Activated CD4-positive, alpha-beta memory T cell treated with anti-CD3 and anti-CD28 coated beads for 36 hours (primary cell): ENCODE data around the gene INTS4. TPM values are rescaled to one million over a fixed set of nuclear protein-coding genes. Genes with fewer than 3 reads are reported as not detected.
"Not testable (repeated sequence)": the region's sequence is repeated elsewhere in the genome, so short reads cannot be mapped to it uniquely, and the experiment has no call there.

Experiments used
- CTCF ChIA-PET: fragments of 350-600 bp; sonication (Branson Sonifier 250); formaldehyde crosslinking; loops from one replicate; lab custom pipeline; 2021; ENCODE audit warnings: antibody characterized with exemption, inconsistent platforms; lab: Charles Lee
- POLR2A ChIA-PET: fragments of 350-600 bp; sonication (Branson Sonifier 250); formaldehyde crosslinking; loops from one replicate; lab custom pipeline; 2021; ENCODE audit warnings: antibody characterized with exemption; lab: Charles Lee
- DNase-seq: peaks from one replicate; pipeline ENCODE4 v3.0.0-alpha.2; 2020
- H3K27ac Mint-ChIP-seq: one replicate; pipeline ENCODE4 v1.8.0; 2021; ENCODE audit warnings: mixed read lengths
- H3K27me3 Mint-ChIP-seq: one replicate; pipeline ENCODE4 v1.8.0; 2021; ENCODE audit warnings: mixed read lengths
- H3K36me3 Mint-ChIP-seq: one replicate; pipeline ENCODE4 v1.8.0; 2021; ENCODE audit warnings: mixed read lengths
- H3K4me1 Mint-ChIP-seq: one replicate; pipeline ENCODE4 v1.8.0; 2021; ENCODE audit warnings: low read depth, mixed read lengths
- H3K4me3 Mint-ChIP-seq: one replicate; pipeline ENCODE4 v1.8.0; 2021; ENCODE audit warnings: mild to moderate bottlenecking, mixed read lengths
- H3K9me3 Mint-ChIP-seq: one replicate; pipeline ENCODE4 v1.8.0; 2021; ENCODE audit warnings: mixed read lengths
- intact Hi-C: fragments of 100-400 bp; cut with micrococcal nuclease; formaldehyde crosslinking; loops from one replicate; pipeline ENCODE4 v1.15.1; 2023
- total RNA-seq, 2 experiments: library from RNA; stranded (reverse); gene quantifications; one replicate each; pipeline ENCODE4 v1.2.3, GENCODE V29; 2021

Gene INTS4
- total RNA-seq, 2 experiments from 2014 or later: 53.5 to 55.3 TPM

DNA sequence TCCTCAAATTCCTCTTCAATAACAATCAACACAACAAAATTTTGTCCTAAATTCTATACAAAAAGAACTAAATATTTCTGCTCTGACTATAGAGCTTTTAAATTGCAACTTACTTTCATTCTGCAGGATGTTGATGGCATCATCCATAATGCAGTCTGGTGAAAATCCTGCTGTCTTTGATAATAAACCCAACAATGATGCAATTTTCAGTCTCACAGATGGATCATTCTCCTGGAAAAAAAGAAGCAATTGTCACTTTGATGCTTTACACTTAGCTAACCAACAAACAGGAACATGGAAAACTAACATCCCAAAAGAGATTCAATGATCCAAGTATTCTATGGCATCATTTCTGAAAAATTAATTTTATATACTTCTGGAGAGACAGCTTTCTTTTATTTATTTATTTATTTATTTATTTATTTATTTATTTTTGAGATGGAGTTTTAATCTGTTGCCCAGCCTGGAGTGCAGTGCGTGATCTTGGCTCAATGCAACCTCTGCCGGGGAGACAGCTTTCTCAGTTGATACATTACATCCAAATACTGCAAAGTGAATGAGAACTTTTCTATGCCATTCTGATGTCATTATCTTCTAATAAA lies 13.0 kb downstream of the INTS4 start:
- intact Hi-C loops: no loop called here
- no peak overlapping the region for H3K4me3 Mint-ChIP-seq
- ChIA-PET CTCF (interaction anchor here (1.3 kb wide), 1 partner anchor 14 kb away, joined by 3 read pairs; no protein-coding TSS in a partner anchor), POLR2A (interaction anchor here (0.6 kb wide), 1 partner anchor 427 kb away, joined by 5 read pairs; no protein-coding TSS in a partner anchor)
- DNase-seq: no peak
- H3K4me1 Mint-ChIP-seq: peaks cover 21% of the 10 kb centered on the region
- H3K9me3 Mint-ChIP-seq: peaks cover 3% of the 10 kb centered on the region
- no peak overlapping the region for H3K27ac Mint-ChIP-seq
- no peaks in the 10 kb centered on the region for H3K27me3 Mint-ChIP-seq
- peaks cover 44% of the 10 kb centered on the region for H3K36me3 Mint-ChIP-seq

DNA sequence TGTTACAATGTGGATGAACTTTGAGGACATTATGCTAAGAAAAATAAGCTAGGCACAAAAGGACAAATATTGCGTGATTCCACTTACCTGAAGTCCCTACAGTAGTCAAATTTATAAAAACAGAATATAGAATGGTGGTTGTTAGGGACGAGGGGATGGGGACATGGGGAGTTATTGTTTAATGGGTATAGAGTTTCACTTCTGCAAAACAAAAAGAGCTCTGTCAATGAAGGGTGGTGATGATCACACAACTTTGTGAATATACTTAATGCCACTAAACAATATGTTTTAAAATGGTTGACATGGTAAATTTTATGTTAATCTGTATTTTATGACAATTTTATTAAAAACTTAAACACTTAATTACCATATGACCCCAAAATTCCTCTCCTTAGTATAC lies 26.1 kb downstream of the INTS4 start:
- H3K4me1 Mint-ChIP-seq: no peaks in the 10 kb centered on the region
- H3K9me3 Mint-ChIP-seq: no peaks in the 10 kb centered on the region
- intact Hi-C loops: no loop called here
- H3K27me3 Mint-ChIP-seq: no peaks in the 10 kb centered on the region
- no peak for DNase-seq
- H3K36me3 Mint-ChIP-seq: peaks cover 11% of the 10 kb centered on the region
- no peak overlapping the region for H3K27ac Mint-ChIP-seq
- H3K4me3 Mint-ChIP-seq: no peak overlapping the region
- POLR2A ChIA-PET: no interaction called here
- CTCF ChIA-PET: no interaction called here

DNA sequence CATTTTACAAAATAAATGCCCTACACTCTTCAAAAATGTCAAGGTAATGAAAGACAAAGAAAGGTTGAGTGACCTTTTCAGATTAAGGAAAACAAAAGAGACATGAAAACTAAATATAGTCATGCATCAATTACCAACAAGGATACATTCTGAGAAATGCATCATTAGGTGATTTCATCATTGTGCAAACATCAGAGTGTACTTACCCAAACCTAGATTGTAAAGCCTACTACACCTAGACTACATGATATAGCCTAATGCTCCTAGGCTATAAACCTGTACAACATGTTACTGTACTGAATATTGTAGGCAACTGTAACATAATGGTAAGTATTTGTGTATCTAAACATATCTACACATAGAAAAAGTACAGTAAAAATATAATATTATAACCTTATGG lies 26.7 kb downstream of the INTS4 start:
- H3K27ac Mint-ChIP-seq: no peak overlapping the region
- H3K4me3 Mint-ChIP-seq: no peak overlapping the region
- POLR2A ChIA-PET: no interaction called here
- intact Hi-C loops: no loop called here
- CTCF ChIA-PET: no interaction called here
- H3K27me3 Mint-ChIP-seq: no peaks in the 10 kb centered on the region
- no peaks in the 10 kb centered on the region for H3K4me1 Mint-ChIP-seq
- H3K9me3 Mint-ChIP-seq: no peaks in the 10 kb centered on the region
- no peak for DNase-seq
- peaks cover 11% of the 10 kb centered on the region for H3K36me3 Mint-ChIP-seq

DNA sequence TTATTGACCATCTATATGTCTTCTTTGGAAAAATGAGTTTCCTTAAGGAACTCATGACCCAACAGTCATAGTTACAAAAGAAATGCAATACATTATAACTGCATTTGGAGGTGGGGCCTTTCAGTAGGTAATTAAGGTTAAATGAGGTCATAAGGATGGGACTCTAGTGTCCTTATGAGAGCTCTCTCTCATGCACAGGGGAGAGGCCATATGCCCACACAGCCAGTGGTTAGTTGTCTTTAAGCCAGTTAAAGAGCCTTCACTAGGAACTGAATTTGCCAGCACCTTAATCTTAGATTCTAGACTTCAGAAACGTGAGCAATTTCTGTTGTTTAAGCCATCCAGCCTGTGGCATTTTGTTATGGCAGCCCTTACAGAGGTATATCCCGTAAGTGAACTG lies 27.3 kb downstream of the INTS4 start:
- H3K27ac Mint-ChIP-seq: no peak overlapping the region
- no peak for DNase-seq
- H3K27me3 Mint-ChIP-seq: no peaks in the 10 kb centered on the region
- H3K4me3 Mint-ChIP-seq: no peak overlapping the region
- H3K4me1 Mint-ChIP-seq: no peaks in the 10 kb centered on the region
- ChIA-PET POLR2A (no interaction called here), CTCF (no interaction called here)
- intact Hi-C loops: no loop called here
- peaks cover 11% of the 10 kb centered on the region for H3K36me3 Mint-ChIP-seq
- no peaks in the 10 kb centered on the region for H3K9me3 Mint-ChIP-seq

DNA sequence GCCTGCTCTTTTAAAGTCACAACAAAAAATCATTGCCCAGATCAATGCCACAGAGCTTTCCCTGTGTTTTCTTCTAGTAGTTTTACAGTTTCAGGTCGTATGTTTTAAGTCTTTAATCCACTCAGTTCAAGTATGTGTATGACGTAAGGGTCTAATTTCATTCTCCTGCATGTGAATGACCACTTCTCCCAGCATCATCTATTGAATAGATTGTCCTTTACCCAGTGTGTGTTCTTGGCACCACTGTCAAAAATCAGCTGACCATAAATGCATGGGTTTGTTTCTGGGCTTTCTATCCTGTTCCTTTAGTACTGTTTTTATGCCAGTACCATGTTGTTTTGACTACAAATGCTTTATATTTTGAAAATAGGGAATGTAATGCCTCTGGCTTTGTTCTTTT lies 28.1 kb downstream of the INTS4 start:
- POLR2A ChIA-PET: no interaction called here

DNA sequence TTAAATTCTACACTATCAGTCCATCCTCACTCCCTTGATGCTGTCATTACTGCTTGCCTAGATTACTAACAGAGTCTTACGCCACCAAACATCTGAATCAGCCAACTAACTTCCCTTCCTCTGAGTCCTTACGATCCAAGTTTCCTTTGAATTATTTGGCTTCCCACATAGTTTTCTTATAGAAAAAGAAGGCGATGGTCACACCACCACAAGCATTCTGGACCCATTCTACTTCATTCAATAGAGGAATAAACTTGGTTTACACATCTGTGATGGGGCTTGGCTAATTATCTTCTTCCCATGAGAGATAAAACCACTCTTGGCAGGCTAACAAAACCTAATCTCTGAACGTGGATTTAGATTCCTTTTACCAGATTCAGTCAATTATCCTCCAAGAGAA lies 35.0 kb downstream of the INTS4 start:
- Mint-ChIP-seq H3K36me3 (peaks cover 21% of the 10 kb centered on the region), H3K27me3 (no peaks in the 10 kb centered on the region), H3K9me3 (no peaks in the 10 kb centered on the region), H3K27ac (no peak overlapping the region), H3K4me1 (no peaks in the 10 kb centered on the region), H3K4me3 (no peak overlapping the region)
- intact Hi-C loops: no loop called here
- ChIA-PET POLR2A (no interaction called here), CTCF (no interaction called here)
- no peak for DNase-seq

More for the DNA sequence above, 28.1 kb downstream of the INTS4 start:
- CTCF ChIA-PET: no interaction called here
- intact Hi-C loops: no loop called here
- Mint-ChIP-seq H3K27me3 (no peaks in the 10 kb centered on the region), H3K4me1 (no peaks in the 10 kb centered on the region), H3K4me3 (no peak overlapping the region), H3K36me3 (peaks cover 10% of the 10 kb centered on the region), H3K9me3 (no peaks in the 10 kb centered on the region), H3K27ac (no peak overlapping the region)
- DNase-seq: no peak

DNA sequence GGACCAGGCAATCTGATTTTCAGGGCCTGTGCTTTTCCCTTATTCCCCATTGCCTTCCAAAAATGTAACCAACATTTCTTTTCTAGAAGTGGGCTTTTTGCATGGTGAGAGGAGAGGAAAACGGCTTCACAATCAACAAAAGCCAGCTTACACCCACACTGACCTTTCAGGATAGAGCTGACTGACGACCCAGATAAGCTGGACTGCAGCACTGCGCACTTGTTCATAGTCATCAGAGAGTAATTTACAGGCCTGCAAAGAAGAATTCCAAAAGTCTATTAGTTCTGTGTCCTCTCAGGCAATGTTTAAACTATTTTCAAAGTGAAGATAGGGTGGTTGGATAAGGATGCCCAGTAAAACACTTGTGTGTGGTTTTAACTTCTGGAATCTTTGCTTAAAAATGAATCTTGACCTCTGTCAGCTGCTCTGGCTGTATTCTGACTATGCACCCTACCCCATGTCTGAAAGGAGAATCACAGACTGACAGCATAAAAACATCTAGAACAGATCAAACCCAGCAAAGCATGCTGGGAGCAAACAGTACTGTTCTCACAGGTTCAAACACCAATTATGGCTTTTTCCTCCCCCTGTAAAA lies 35.8 kb downstream of the INTS4 start:
- CTCF ChIA-PET, H3K27ac Mint-ChIP-seq, H3K4me3 Mint-ChIP-seq: not testable (repeated sequence)

DNA sequence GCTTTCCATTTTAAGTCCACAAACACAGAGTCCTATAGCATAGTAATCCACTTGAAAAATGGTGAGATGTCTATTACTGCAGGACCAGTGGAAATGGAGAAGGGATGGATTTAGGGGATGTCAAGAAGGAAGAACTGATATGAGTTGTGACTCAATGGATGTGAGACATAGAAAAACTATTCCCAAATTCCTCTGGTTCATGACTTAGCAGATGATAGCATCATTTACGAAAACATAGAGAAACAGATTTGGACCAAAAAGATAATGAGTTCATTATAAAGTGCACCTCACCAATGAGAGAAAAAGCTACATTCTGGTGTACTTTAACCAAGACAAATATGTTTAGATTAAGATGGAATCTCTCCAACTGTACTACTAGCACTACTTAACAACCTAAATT lies 51.2 kb downstream of the INTS4 start:
- CTCF ChIA-PET, H3K27me3 Mint-ChIP-seq, H3K9me3 Mint-ChIP-seq, DNase-seq, intact Hi-C loops, H3K27ac Mint-ChIP-seq, H3K4me3 Mint-ChIP-seq, POLR2A ChIA-PET: not testable (repeated sequence)
- Mint-ChIP-seq H3K36me3 (peaks cover 16% of the 10 kb centered on the region), H3K4me1 (peaks cover 12% of the 10 kb centered on the region)

More for the DNA sequence above, 35.8 kb downstream of the INTS4 start:
- H3K4me1 Mint-ChIP-seq, H3K27me3 Mint-ChIP-seq, POLR2A ChIA-PET, intact Hi-C loops, H3K9me3 Mint-ChIP-seq, DNase-seq: not testable (repeated sequence)
- peaks cover 23% of the 10 kb centered on the region for H3K36me3 Mint-ChIP-seq

DNA sequence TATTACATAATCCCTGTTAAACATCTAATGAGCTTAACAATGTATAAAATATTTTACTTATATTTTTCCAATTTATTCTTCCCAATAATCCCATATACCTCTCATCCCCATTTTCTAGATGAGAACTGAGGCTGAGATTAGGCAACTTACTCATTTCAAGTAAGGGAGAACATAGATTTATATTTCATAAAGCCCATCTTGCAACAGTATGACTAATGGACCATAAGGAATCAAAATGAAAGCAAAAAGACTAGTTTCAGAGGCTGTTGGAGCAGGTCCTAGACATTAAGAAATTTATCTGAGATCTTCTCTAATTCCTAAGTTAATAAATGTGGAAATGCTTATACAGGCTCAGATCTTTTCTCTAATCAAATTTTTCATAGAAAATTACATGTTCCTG lies 52.0 kb downstream of the INTS4 start:
- H3K27me3 Mint-ChIP-seq, POLR2A ChIA-PET, H3K4me3 Mint-ChIP-seq, intact Hi-C loops, H3K36me3 Mint-ChIP-seq, H3K27ac Mint-ChIP-seq, H3K9me3 Mint-ChIP-seq, DNase-seq, CTCF ChIA-PET: not testable (repeated sequence)
- H3K4me1 Mint-ChIP-seq: peaks cover 12% of the 10 kb centered on the region

DNA sequence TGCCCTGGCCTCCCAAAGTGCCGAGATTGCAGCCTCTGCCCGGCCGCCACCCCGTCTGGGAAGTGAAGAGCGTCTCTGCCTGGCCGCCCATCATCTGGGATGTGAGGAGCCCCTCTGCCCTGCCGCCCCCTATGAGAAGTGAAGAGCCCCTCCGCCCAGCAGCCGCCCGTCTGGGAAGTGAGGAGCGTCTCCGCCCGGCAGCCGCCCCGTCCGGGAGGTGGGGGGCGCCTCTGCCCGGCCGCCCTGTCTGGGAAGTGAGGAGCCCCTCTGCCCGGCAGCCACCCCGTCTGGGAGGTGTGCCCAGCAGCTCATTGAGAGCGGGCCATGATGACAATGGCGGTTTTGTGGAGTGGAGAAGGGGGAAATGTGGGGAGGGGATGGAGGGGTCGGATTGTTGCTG lies 60.9 kb downstream of the INTS4 start:
- intact Hi-C loops, H3K27ac Mint-ChIP-seq, POLR2A ChIA-PET, CTCF ChIA-PET, H3K4me1 Mint-ChIP-seq, H3K4me3 Mint-ChIP-seq, H3K9me3 Mint-ChIP-seq, H3K27me3 Mint-ChIP-seq, DNase-seq: not testable (repeated sequence)
- peaks cover 38% of the 10 kb centered on the region for H3K36me3 Mint-ChIP-seq

DNA sequence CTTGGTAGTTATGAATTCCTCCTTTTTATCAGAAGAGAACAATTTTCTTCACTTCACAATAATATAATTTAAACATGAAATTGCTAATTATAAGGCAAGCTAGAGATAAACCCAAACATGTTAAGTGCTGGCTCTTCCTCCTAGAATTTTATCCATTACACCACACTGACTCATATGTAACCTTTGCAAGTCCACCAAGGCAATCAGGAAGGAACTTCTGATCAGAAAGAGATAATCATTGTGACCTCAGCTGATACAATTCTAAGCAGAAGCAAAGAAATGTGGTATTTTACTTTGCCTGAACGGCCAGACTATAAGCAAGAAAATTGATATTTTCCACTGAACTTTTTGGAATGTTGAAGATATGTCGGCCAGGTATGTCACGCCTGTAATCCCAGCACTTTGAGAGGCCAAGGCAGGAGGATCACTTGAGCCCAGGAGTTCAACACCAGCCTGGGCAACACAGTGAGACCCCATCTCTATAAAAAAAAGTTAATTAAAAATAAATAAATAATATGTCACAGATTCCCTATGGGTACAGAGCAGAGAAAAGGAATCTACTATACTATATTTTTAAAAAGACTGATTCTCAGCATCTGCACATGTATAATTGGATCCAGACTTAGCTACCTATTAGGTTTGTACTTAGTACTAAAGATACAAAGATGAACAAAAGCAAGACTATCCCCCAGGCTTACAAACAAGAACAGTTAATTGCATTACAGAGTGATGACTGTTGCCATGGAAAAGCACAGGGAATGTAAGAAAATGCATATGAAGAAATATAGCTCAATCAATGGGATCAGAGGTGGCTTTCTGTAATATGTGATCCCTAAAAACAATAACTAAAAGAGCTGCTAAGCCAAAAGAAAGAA lies 63.9 kb downstream of the INTS4 start:
- DNase-seq, H3K4me3 Mint-ChIP-seq, H3K9me3 Mint-ChIP-seq, intact Hi-C loops, CTCF ChIA-PET, H3K27me3 Mint-ChIP-seq, POLR2A ChIA-PET, H3K4me1 Mint-ChIP-seq, H3K27ac Mint-ChIP-seq: not testable (repeated sequence)
- peaks cover 40% of the 10 kb centered on the region for H3K36me3 Mint-ChIP-seq

DNA sequence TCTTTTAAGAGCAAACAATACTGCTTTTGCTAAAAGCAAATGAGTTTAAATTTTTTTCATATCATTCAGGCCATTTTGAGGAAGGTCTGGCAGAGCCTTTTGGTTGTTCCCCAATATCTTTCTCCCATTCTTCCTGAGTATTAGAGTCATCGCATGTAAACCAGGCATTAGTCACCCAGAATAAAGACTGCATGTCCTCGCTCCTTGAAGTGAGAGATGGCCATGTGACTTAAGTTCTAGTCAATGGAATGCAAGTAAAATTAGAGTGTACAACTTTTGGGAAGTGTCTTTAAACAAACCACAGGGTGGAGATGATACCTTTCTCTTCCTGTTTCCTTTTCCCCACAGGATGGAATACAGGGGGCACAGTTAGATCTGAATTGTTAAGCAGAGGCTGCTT lies 76.8 kb downstream of the INTS4 start:
- CTCF ChIA-PET, POLR2A ChIA-PET, intact Hi-C loops, H3K36me3 Mint-ChIP-seq, H3K27me3 Mint-ChIP-seq, H3K27ac Mint-ChIP-seq, DNase-seq, H3K4me1 Mint-ChIP-seq, H3K9me3 Mint-ChIP-seq, H3K4me3 Mint-ChIP-seq: not testable (repeated sequence)
